ENCODE results near the gene ABTB2. TPM values are rescaled to one million over a fixed set of nuclear protein-coding genes. Genes with fewer than 3 reads are reported as not detected.

ABTB2 gene
- total RNA-seq, 2 experiments from 2014 or later, result 0.06 to 0.09 TPM

DNA sequence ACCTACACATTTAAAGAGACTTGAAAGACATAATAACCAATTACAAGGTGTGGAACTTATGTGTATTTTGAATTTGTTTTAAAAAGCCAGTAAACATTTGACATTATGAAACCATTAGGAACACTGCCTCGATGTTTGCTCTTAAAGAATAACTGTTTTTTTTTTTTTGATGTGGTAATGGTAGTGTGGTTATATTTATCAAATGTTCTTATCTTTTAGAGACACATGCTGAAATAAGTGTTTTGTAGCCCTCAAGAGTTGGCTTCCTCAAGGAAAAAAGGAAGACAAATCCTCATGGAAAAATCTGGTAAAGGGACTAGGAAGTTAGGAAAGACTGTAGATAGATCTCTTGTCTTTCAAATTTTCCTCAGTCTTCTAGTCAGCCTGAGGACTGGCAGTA lies 2.2 kb upstream of the ABTB2 start:
- Histone ChIP-seq H3K4me1 (ENCODE audit: insufficient read depth, low read length, poor library complexity, severe bottlenecking) (peaks cover 15% of the 10 kb centered on the region), H3K36me3 (ENCODE audit: insufficient read depth, low read length) (no peaks in the 10 kb centered on the region), H3K9me3 (ENCODE audit: low read length) (no peaks in the 10 kb centered on the region), H4K20me1 (ENCODE audit: insufficient read depth, low read length) (no peaks in the 10 kb centered on the region), H3K4me2 (ENCODE audit: low read length) (no peak overlapping the region), H3K4me3 (ENCODE audit: low read depth, low read length, poor library complexity, severe bottlenecking) (no peak overlapping the region), H2AFZ (ENCODE audit: low read length) (no peak overlapping the region), H3K9me2 (ENCODE audit: insufficient read depth, low read length) (no peaks in the 10 kb centered on the region), H3K79me2 (ENCODE audit: insufficient read depth, low read depth, low read length) (no peaks in the 10 kb centered on the region), H3K27ac (ENCODE audit: low read depth, low read length, poor library complexity, severe bottlenecking) (no peak overlapping the region)
- BruUV-seq (replicated peaks), result no TSS peak
- TF ChIP-seq, protein P1, sequence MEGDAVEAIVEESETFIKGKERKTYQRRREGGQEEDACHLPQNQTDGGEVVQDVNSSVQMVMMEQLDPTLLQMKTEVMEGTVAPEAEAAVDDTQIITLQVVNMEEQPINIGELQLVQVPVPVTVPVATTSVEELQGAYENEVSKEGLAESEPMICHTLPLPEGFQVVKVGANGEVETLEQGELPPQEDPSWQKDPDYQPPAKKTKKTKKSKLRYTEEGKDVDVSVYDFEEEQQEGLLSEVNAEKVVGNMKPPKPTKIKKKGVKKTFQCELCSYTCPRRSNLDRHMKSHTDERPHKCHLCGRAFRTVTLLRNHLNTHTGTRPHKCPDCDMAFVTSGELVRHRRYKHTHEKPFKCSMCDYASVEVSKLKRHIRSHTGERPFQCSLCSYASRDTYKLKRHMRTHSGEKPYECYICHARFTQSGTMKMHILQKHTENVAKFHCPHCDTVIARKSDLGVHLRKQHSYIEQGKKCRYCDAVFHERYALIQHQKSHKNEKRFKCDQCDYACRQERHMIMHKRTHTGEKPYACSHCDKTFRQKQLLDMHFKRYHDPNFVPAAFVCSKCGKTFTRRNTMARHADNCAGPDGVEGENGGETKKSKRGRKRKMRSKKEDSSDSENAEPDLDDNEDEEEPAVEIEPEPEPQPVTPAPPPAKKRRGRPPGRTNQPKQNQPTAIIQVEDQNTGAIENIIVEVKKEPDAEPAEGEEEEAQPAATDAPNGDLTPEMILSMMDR (conservative IDR thresholded peaks at IDR 0.05; ENCODE audit: low read length), result no peak
- no peak for TF ChIP-seq EZH2phosphoT487 (IDR thresholded peaks at IDR 0.05; ENCODE audit: borderline replicate concordance, low read depth, low read length)
- intact Hi-C loops (cut with micrococcal nuclease; ENCODE audit: unreplicated experiment), result no loop called here
- DNase-seq (ENCODE audit: low spot score), result no peak
- ChIA-PET CTCF (ENCODE audit: unreplicated experiment) (no interaction called here), POLR2A (no interaction called here)

DNA sequence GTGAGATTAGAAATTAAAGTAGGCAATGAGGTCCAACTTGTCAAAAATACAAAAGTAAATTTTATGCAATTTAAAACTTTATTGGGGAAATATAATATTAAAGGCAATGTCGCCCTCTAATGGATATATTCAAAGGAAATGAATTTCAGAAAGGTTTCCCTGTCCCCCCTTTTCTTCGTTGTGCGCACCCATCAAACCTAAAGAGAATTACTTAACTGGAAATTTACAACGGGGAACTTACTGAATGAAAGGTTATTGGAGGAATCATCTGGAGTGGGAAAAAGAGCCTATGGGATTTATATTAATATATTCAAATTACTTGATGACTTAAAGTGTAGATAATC lies 1.7 kb upstream of the ABTB2 start:
- H4K20me1 ChIP-seq (ENCODE audit: insufficient read depth, low read length), result no peaks in the 10 kb centered on the region
- ChIA-PET CTCF (ENCODE audit: unreplicated experiment) (no interaction called here), POLR2A (no interaction called here)
- no peaks in the 10 kb centered on the region for H3K9me3 ChIP-seq (ENCODE audit: low read length)
- no peaks in the 10 kb centered on the region for H3K79me2 ChIP-seq (ENCODE audit: insufficient read depth, low read depth, low read length)
- H3K4me1 ChIP-seq (ENCODE audit: insufficient read depth, low read length, poor library complexity, severe bottlenecking), result peaks cover 15% of the 10 kb centered on the region
- H3K4me3 ChIP-seq (ENCODE audit: low read depth, low read length, poor library complexity, severe bottlenecking), result peak overlapping the region; percentile 68
- no TSS peak for BruUV-seq (replicated peaks)
- no peaks in the 10 kb centered on the region for H3K36me3 ChIP-seq (ENCODE audit: insufficient read depth, low read length)
- H3K4me2 ChIP-seq (ENCODE audit: low read length), result peak overlapping the region; percentile 95
- no peak for TF ChIP-seq EZH2phosphoT487 (IDR thresholded peaks at IDR 0.05; ENCODE audit: borderline replicate concordance, low read depth, low read length)
- TF ChIP-seq, protein P1 (conservative IDR thresholded peaks at IDR 0.05; ENCODE audit: low read length), result peak; percentile 79
- no peak for DNase-seq (ENCODE audit: low spot score)
- peak overlapping the region; percentile 82; the same call in 1 of the 2 replicates for H2AFZ ChIP-seq (ENCODE audit: low read length)
- intact Hi-C loops (cut with micrococcal nuclease; ENCODE audit: unreplicated experiment), result loop anchor here (1.0 to 5.0 kb wide), 6 partner anchors 133 to 552 kb away; partner anchors contain the start of gene NAT10
- no peak overlapping the region for H3K27ac ChIP-seq (ENCODE audit: low read depth, low read length, poor library complexity, severe bottlenecking)
- H3K9me2 ChIP-seq (ENCODE audit: insufficient read depth, low read length), result no peaks in the 10 kb centered on the region

DNA sequence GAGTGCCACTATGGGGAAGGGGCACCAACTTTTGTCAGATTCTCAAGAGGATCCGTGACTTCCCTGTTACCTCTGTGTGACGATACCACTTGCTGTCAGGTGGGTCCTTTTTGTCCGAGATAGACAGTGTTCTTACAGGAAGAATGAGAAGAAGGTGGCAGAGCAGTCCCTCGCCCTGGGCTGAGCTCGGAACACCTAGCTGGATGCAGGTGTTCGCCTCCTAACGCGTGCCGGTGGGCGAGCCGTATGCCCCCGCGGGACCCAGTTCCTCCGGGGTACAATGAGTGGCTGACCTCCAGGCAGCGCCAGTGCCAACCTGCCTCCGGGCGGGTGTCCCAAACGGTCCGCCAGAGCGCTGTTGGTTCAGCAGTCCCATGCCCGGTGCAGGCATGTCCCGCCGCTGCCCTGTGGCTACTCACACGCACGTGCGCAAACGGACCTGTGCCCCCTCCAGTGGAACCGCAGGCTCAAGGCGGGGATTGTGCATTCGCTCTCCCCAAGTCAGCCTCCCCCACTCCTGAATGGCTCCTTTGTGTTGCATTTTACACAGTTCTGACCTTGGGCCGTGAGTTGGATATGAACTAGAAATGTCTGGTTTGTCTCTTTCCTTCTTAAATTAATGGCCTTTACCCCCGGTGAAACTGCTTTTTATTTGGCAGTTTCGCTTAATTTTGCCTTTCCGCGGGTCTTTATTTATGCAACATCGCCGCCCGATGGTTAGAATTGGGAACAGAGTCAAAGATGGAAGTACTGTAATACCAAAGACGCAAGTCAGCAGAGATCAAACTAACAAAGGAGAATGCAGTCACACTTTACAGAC lies 1.1 kb upstream of the ABTB2 start:
- ChIA-PET POLR2A (no interaction called here), CTCF (ENCODE audit: unreplicated experiment) (interaction anchor here (0.5 to 0.6 kb wide), 2 partner anchors 176 to 191 kb away, joined by 3 to 4 read pairs; no protein-coding TSS in a partner anchor)
- Histone ChIP-seq H3K27ac (ENCODE audit: low read depth, low read length, poor library complexity, severe bottlenecking) (no peak overlapping the region), H4K20me1 (ENCODE audit: insufficient read depth, low read length) (no peaks in the 10 kb centered on the region), H3K36me3 (ENCODE audit: insufficient read depth, low read length) (no peaks in the 10 kb centered on the region), H2AFZ (ENCODE audit: low read length) (peak overlapping the region; percentile 82), H3K9me2 (ENCODE audit: insufficient read depth, low read length) (no peaks in the 10 kb centered on the region), H3K9me3 (ENCODE audit: low read length) (no peaks in the 10 kb centered on the region), H3K4me1 (ENCODE audit: insufficient read depth, low read length, poor library complexity, severe bottlenecking) (peaks cover 15% of the 10 kb centered on the region), H3K79me2 (ENCODE audit: insufficient read depth, low read depth, low read length) (no peaks in the 10 kb centered on the region), H3K4me3 (ENCODE audit: low read depth, low read length, poor library complexity, severe bottlenecking) (peak overlapping the region; percentile 68), H3K4me2 (ENCODE audit: low read length) (peak overlapping the region; percentile 95)
- intact Hi-C loops (cut with micrococcal nuclease; ENCODE audit: unreplicated experiment), result loop anchor here (1.0 to 5.0 kb wide), 6 partner anchors 133 to 552 kb away; partner anchors contain the start of gene NAT10
- peak; percentile 80 for DNase-seq (ENCODE audit: low spot score)
- TF ChIP-seq, protein P1 (conservative IDR thresholded peaks at IDR 0.05; ENCODE audit: low read length), result peak; percentile 100
- no peak for TF ChIP-seq EZH2phosphoT487 (IDR thresholded peaks at IDR 0.05; ENCODE audit: borderline replicate concordance, low read depth, low read length)
- BruUV-seq (replicated peaks), result no TSS peak
